CD4-positive, alpha-beta T cell treated with Interleukin-17A for 1 hour (primary cell): Measurements from ENCODE around the gene ROS1.
"Not testable (repeated sequence)": the region's sequence is repeated elsewhere in the genome, so short reads cannot be mapped to it uniquely, and the experiment has no call there.

ENCODE experiments used
- DNase-seq: peaks from one replicate; pipeline ENCODE4 v3.0.0-alpha.2; 2020

Gene ROS1

DNA sequence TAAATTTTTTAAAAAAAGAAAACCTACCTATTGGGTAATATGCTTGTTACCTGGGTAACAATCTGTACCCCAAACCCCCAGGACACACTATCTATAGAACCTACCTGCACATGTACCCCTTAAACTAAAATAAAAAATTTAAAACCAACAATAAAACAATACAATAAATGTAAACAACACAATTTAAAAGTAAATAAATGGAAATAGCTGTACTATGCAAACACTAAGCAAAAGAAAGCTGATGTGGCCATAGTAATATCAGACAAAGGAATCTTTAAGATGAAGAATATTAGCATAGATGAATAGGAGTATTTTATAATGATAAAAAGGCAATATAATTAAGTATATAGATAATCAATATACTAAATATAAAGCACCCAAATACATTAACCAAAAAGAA, 50.3 kb downstream of the ROS1 start:
- no peak for DNase-seq

GRCh38 chr6:117373211-117373813, 52.4 kb downstream of the ROS1 start:
- DNase-seq = no peak

DNA sequence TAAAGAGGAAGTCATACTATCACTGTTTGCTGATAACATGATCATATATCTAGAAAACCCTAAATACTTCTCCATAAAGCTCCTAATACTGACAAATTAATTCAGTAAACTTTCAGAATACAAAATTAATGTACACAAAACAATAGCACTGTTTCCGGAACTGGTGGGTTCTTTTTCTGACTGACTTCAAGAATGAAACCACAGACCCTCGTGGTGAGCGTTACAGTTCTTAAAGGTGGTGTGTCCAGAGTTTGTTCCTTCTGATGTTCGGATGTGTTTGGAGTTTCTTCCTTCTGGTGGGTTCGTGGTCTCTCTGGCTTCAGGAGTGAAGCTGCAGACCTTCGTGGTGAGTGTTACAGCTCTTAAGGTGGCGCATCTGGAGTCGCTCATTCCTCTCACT, 53.5 kb downstream of the ROS1 start:
- DNase-seq = not testable (repeated sequence)

DNA sequence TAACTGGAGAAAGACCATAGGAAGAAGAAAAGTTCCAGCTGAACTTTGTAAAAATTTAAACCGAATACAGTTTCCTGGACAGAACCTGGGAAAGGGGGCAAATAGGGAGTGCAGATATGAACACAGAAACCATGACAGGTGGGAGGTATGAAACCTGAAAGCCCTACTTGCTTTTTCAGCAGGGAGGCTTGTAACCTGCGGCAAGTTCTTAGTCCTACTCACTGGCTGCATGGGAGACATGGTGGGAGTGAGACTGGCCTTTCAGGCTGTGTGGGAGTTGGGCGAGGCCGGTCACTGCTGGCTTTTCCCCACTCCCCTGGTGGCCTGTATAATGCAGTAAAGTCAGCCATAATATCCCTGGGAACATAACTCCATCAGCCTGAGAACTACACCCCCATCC, 54.2 kb downstream of the ROS1 start:
- no peak for DNase-seq

DNA sequence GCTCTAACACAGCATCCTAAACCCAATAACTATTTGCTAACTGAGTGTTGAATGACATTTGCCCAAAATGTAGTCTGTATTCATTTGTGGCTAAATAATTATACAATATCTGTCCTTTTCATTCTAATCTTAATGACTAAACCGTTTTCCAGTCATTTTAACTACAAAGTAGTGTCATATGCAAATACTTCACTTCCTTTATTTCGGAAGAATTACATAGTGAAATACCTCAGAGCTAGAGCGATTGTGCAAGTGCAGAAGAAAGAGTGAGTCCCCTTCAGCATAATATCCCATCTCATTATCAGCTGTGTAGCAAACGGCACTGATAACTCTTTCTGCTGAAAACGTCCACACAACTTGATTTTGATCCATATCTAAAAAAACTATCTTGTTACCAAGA, 66.2 kb downstream of the ROS1 start:
- no peak for DNase-seq

DNA sequence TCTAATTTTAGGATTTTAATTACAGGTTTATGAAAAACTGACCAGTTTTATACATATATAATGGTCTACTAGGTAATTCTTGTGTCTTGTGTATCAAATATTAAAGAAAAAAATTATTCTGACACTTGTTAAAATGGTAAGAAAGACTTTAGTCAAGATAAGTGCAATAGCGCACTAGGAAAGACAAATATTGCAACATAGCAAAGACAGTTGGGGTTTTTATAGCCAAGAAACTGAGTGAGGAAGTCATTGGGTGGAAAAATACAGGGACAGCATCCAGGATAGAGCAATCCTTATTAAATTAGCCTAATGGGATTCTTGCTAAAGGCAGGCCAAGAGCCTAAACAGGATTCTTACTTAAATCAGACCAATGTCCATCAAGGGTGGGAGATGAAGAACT, 71.1 kb downstream of the ROS1 start:
- DNase-seq = no peak

GRCh38 chr6:117352466-117353081, 73.2 kb downstream of the ROS1 start:
- no peak for DNase-seq

DNA sequence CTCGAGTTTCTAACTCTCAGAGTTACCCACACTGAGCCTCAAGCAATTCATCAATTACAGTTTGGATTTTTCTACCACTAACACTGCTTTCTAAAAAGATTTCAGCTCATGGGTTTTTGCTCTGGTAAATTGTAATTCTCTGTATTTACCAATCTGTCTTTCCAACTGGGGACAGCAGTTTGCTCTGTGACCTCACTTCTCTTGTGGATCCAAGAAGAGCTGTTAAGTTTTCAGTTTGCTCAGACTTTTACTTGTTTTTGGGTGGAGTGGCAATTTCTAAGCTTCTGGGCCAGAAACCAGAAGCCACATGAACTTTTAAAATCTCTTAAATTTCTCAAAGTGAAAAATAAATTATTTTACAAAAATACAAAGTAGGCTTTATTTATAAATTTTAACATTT, 74.2 kb downstream of the ROS1 start:
- no peak for DNase-seq

GRCh38 chr6:117346142-117346930, 79.4 kb downstream of the ROS1 start:
- DNase-seq = peak; percentile 41

DNA sequence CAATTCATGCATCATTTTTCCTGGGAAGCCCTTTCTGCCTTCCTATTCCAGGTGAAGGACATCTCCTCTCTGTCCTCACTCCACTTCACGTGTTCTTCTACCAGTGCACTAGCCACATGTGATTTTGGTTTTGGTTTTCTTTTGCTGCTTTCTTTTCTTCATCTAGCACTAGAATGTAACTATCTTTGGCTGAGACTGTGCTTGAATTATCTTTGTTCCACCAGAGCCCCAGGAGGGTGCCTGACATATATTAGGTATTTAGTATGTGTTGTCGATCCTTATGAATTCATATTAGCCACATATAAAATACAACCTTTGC, 80.5 kb downstream of the ROS1 start:
- no peak for DNase-seq

DNA sequence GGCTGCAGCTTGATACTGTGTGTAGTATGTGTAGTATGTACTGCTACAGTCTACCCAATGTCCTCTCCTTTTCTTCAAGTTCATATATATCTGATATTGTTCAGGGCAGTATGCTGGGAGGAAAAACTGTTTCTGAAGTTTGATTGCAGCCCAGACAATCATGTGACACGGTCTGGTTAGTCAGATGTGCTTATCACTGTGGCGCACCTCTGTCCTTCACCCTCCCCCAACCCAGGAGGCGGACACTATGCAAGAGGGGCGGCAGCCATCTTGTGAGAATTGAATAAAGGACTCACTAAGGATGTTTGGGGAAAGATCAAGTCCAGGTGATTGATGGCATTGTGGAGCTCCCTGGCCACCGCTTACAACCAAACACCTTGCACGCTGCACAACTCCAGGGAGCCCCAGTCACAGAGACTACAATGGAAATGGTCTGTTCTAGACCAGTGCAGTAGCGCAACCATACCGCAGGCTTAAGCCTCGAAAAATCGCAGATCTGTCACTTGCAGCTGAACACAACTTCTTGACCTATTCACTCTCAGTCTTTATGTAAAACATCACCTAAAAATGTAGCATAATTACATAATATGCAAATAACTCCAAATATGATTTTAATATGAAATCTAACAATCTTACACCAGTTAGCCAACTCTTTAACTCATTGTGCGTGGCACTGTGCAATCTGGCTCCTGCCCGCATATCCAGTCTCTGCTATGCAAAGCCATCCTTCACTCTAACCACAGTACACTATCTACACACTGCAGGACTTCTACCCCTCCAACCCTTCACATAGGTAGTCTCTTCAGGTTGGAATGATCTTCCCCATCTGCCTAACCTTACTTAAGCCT, 81.1 kb downstream of the ROS1 start:
- DNase-seq = no peak

DNA sequence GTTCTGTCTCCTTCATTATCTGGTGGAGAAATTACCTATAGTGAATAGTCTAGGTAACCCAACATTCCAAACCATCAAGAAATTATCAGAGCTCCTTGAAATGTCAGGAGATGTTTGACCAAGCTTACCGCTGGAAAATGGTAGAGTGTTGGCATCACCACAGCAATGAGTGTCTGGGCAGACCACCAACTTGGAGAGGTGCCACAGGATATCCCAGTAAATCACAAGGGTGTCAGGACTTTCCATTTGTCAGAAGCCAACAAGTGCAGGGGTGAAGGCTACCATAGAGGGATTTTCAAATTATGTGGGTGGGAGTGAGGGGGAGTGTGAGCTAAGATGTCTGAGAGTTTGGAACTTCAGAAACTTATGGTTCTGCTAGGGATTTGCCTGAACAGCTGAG, 87.2 kb downstream of the ROS1 start:
- DNase-seq = no peak

GRCh38 chr6:117329926-117330325, 95.8 kb downstream of the ROS1 start:
- no peak for DNase-seq

DNA sequence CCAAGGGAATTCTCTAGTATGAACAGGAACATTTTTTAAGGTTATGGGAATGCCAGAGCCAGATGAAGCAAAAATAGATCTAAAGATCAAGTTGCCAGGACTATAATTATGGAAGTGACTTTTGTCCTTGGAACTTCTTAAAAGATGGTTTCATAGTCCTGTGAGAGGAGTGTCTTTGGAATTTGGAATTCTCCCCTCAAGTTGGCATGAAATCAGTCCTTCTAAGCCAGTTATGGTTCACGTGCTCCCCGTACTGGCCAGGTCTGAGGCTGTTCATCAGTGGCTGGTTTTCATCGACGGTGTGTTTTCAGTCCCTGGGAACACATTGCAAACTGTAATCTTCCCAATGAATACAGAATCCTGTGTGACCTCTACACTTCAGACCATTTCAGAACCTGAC, 97.2 kb downstream of the ROS1 start:
- DNase-seq = no peak

DNA sequence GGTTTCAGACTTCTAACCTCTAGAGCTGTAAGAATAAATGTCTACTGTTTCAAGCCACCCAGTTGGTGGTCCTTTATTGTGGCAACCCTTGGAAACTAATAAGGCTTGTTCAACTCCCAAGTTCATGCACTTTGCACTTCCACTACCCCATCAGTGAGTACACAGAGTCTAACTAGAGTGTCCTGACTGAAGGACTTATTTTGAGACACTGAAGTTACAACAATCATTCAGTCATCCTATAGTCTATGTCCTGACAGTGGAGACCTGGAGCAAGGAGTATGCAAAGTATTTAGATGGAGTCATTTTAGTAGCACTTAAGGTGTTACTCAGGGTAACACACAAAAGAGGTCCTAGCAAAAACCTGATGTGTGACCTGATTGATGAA, 97.7 kb downstream of the ROS1 start:
- no peak for DNase-seq

- no peak for DNase-seq
These were observed 98.4 kb downstream of the ROS1 start for GRCh38 chr6:117327149-117328004.

GRCh38 chr6:117326396-117326795, 99.3 kb downstream of the ROS1 start:
- no peak for DNase-seq

GRCh38 chr6:117317261-117317660, 108.5 kb downstream of the ROS1 start:
- no peak for DNase-seq

- no peak for DNase-seq
These were observed 114.0 kb downstream of the ROS1 start for GRCh38 chr6:117311726-117312125.

DNA sequence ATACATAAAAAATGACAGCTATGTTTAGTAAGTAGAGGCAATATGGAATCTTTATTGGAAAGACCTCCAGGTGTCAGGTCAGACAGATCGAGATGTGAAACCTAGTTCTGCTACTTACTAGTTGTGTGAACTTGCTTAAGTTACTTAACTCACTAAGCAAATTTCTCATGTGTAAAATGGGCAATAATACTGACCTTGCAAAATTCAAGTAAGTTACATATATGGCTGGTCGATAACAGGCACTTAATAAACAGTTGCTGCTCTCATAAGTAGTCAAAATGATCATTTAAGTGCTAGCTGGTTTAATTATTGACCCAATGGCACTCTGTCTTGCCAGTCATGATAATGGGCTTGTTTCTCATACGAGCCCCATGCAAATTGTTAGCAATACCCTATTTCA, 114.4 kb downstream of the ROS1 start:
- no peak for DNase-seq

- no peak for DNase-seq
These were observed 116.1 kb downstream of the ROS1 start for GRCh38 chr6:117309611-117310010.

DNA sequence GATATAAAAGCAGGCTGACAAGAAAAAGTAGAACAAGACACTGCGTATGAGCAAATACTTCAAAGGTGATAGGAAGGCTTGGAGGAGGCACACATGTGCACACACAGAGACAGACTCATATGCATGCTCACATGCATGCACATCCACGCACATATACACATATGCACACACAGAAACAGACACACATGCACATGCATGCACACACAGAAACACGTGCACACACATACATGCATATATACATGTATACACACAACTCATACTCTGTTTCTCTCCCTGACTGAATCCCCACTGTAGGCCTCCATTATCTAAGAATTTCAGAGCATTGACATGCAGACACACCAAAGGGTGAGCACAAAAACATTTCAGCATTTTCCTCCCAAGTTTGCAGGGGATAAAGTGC, 116.7 kb downstream of the ROS1 start:
- DNase-seq = no peak

- DNase-seq = no peak
These were observed 118.1 kb downstream of the ROS1 start for GRCh38 chr6:117307655-117308054.
